Keratinocyte (primary cell): Measurements from ENCODE around the gene GRK7.

Experiments
- EZH2 ChIP-seq: IDR thresholded peaks from one replicate; pipeline ENCODE4 v1.6.1; 2012; ENCODE audit warnings: inconsistent platforms, mild to moderate bottlenecking, low read length, moderate library complexity
- TF ChIP-seq, protein P1 (sequence below), 3 experiments: IDR thresholded peaks in 1 of 3; conservative IDR thresholded peaks in 1 of 3; optimal IDR thresholded peaks in 1 of 3; 2 replicates in 2 of 3; 3 replicates in 1 of 3; pipeline versions ENCODE3 to v1.5.1; 2011; ENCODE audit warnings: low read length in 3 of 3, mild to moderate bottlenecking in 3 of 3, moderate library complexity in 2 of 3, control low read depth in 1 of 3, inconsistent platforms in 1 of 3; ENCODE audit not compliant: insufficient read depth in 2 of 3; ENCODE audit errors: extremely low read depth in 1 of 3

GRCh38 chr3:141773676-141774075 is 10.5 kb downstream of the GRK7 start:
- TF ChIP-seq, protein P1, sequence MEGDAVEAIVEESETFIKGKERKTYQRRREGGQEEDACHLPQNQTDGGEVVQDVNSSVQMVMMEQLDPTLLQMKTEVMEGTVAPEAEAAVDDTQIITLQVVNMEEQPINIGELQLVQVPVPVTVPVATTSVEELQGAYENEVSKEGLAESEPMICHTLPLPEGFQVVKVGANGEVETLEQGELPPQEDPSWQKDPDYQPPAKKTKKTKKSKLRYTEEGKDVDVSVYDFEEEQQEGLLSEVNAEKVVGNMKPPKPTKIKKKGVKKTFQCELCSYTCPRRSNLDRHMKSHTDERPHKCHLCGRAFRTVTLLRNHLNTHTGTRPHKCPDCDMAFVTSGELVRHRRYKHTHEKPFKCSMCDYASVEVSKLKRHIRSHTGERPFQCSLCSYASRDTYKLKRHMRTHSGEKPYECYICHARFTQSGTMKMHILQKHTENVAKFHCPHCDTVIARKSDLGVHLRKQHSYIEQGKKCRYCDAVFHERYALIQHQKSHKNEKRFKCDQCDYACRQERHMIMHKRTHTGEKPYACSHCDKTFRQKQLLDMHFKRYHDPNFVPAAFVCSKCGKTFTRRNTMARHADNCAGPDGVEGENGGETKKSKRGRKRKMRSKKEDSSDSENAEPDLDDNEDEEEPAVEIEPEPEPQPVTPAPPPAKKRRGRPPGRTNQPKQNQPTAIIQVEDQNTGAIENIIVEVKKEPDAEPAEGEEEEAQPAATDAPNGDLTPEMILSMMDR (optimal IDR thresholded peaks at IDR 0.05 in 1 of 3, IDR thresholded peaks at IDR 0.05 in 1 of 3, conservative IDR thresholded peaks at IDR 0.05 in 1 of 3; ENCODE audit: extremely low read depth in 1 of 3, insufficient read depth in 2 of 3, low read length in 3 of 3), result no peak
- no peak for TF ChIP-seq EZH2
